Fibroblast of skin of right quadriceps (primary cell): ENCODE data around the gene ASXL3.
A peak's percentile ranks its signal among the peaks of the same experiment; 100 is the strongest.

Source experiments
- DNase-seq: peaks from one replicate; pipeline ENCODE4 v3.0.0-alpha.2; 2013

Gene ASXL3

GRCh38 chr18:33577685-33578517 lies at the start of gene ASXL3:
Gene ASXL3, plus strand, starts transcription at chr18:33578219. Its CDS starts 413 bp downstream, at chr18:33578632.
- peak; percentile 25 for DNase-seq

- DNase-seq: no peak
Measured at GRCh38 chr18:33532978-33533377, 45.0 kb upstream of the ASXL3 start.

- DNase-seq: no peak
Measured at GRCh38 chr18:33536904-33537303, 41.1 kb upstream of the ASXL3 start.

- DNase-seq: no peak
Measured at GRCh38 chr18:33538418-33539042, 39.5 kb upstream of the ASXL3 start.

GRCh38 chr18:33540392-33540791 lies 37.6 kb upstream of the ASXL3 start:
- no peak for DNase-seq

GRCh38 chr18:33541316-33541715 lies 36.7 kb upstream of the ASXL3 start:
- DNase-seq: no peak

- no peak for DNase-seq
Measured at GRCh38 chr18:33556846-33557245, 21.2 kb upstream of the ASXL3 start.

- no peak for DNase-seq
Measured at GRCh38 chr18:33557706-33558105, 20.3 kb upstream of the ASXL3 start.

GRCh38 chr18:33558529-33558928 lies 19.5 kb upstream of the ASXL3 start:
- peak; percentile 9 for DNase-seq

- peak; percentile 32 for DNase-seq
Measured at GRCh38 chr18:33560686-33561370, 17.2 kb upstream of the ASXL3 start.

- no peak for DNase-seq
Measured at GRCh38 chr18:33562741-33563140, 15.3 kb upstream of the ASXL3 start.

GRCh38 chr18:33567705-33568104 lies 10.3 kb upstream of the ASXL3 start:
- no peak for DNase-seq

- no peak for DNase-seq
Measured at GRCh38 chr18:33571998-33572787, 5.8 kb upstream of the ASXL3 start.

GRCh38 chr18:33573193-33573592 lies 4.8 kb upstream of the ASXL3 start:
- DNase-seq: no peak

GRCh38 chr18:33575451-33575850 lies 2.6 kb upstream of the ASXL3 start:
- DNase-seq: no peak

GRCh38 chr18:33576999-33577646 lies 896 bp upstream of the ASXL3 start:
- no peak for DNase-seq

GRCh38 chr18:33578518-33579348 lies 714 bp downstream of the ASXL3 start:
- DNase-seq: no peak

GRCh38 chr18:33579349-33580215 lies 1.6 kb downstream of the ASXL3 start:
- no peak for DNase-seq

- DNase-seq: no peak
Measured at GRCh38 chr18:33580546-33580945, 2.5 kb downstream of the ASXL3 start.

- no peak for DNase-seq
Measured at GRCh38 chr18:33581856-33582255, 3.8 kb downstream of the ASXL3 start.

- no peak for DNase-seq
Measured at GRCh38 chr18:33583901-33584300, 5.9 kb downstream of the ASXL3 start.
